Mesenchymal stem cell (in vitro differentiated cells and primary cell): ENCODE measurements around the gene MAP3K14.
A peak's percentile ranks its signal among the peaks of the same experiment; 100 is the strongest.

Source experiments
- DNase-seq: peaks from one replicate; pipeline ENCODE4 v3.0.0-alpha.2; 2013
- H2AFZ ChIP-seq: one replicate; pipeline ENCODE4 v1.6.1; 2013; ENCODE audit warnings: low read depth, mild to moderate bottlenecking, control low read depth, inconsistent platforms, low read length, moderate library complexity
- H2AK5ac ChIP-seq: 2 replicates; pipeline ENCODE4 v1.6.1; 2013; ENCODE audit warnings: low read length, moderate library complexity, mild to moderate bottlenecking, inconsistent platforms; ENCODE audit not compliant: severe bottlenecking
- H2BK120ac ChIP-seq: one replicate; pipeline ENCODE4 v1.6.1; 2013; ENCODE audit warnings: low read depth, mild to moderate bottlenecking, inconsistent platforms, low read length, moderate library complexity
- H2BK12ac ChIP-seq, 2 experiments: one replicate each; pipeline ENCODE4 v1.6.1; 2013; ENCODE audit warnings: inconsistent platforms in 2 of 2, low read length in 2 of 2, mild to moderate bottlenecking in 2 of 2, moderate library complexity in 2 of 2, control low read depth in 1 of 2
- H2BK15ac ChIP-seq: one replicate; pipeline ENCODE4 v1.6.1; 2013; ENCODE audit warnings: mild to moderate bottlenecking, low read depth, inconsistent platforms; ENCODE audit not compliant: poor library complexity, severe bottlenecking
- H2BK5ac ChIP-seq: 2 replicates; pipeline ENCODE4 v1.6.1; 2013; ENCODE audit warnings: low read depth, mild to moderate bottlenecking, low read length, control low read depth, inconsistent platforms; ENCODE audit not compliant: poor library complexity, severe bottlenecking
- H3K14ac ChIP-seq, 2 experiments: one replicate each; pipeline ENCODE4 v1.6.1; 2013; ENCODE audit warnings: inconsistent platforms in 2 of 2, low read length in 2 of 2, control low read depth in 1 of 2, mild to moderate bottlenecking in 1 of 2, moderate library complexity in 1 of 2
- H3K18ac ChIP-seq, 2 experiments: one replicate each; pipeline ENCODE4 v1.6.1; 2013; ENCODE audit warnings: inconsistent platforms in 2 of 2, low read length in 2 of 2, control low read depth in 1 of 2, low read depth in 1 of 2, mild to moderate bottlenecking in 1 of 2
- H3K23ac ChIP-seq, 2 experiments: one replicate each; pipeline ENCODE4 v1.6.1; 2013; ENCODE audit warnings: inconsistent platforms in 2 of 2, low read length in 2 of 2, mild to moderate bottlenecking in 2 of 2, moderate library complexity in 2 of 2, control low read depth in 1 of 2
- H3K27ac ChIP-seq: 2 replicates; pipeline ENCODE4 v1.5.1; 2013; ENCODE audit warnings: mild to moderate bottlenecking, moderate library complexity, low read length, control low read depth, inconsistent platforms; ENCODE audit not compliant: poor library complexity, severe bottlenecking
- H3K27me3 ChIP-seq, 2 experiments: 2 replicates each; pipeline versions ENCODE4 v1.6.1 to v1.7.0; 2013; ENCODE audit warnings: low read length in 2 of 2, mild to moderate bottlenecking in 2 of 2, moderate library complexity in 2 of 2, control low read depth in 1 of 2, inconsistent platforms in 1 of 2; ENCODE audit not compliant: control insufficient read depth in 1 of 2, insufficient read depth in 1 of 2
- H3K36me3 ChIP-seq, 2 experiments: 2 replicates each; pipeline versions ENCODE4 v1.6.1 to v1.7.0; 2013; ENCODE audit warnings: low read length in 2 of 2, control low read depth in 1 of 2, inconsistent platforms in 1 of 2, low read depth in 1 of 2, mild to moderate bottlenecking in 1 of 2; ENCODE audit not compliant: insufficient read depth in 2 of 2, control insufficient read depth in 1 of 2
- H3K4ac ChIP-seq, 2 experiments: one replicate each; pipeline ENCODE4 v1.6.1; 2013; ENCODE audit warnings: inconsistent platforms in 2 of 2, low read length in 2 of 2, mild to moderate bottlenecking in 2 of 2, moderate library complexity in 2 of 2, control low read depth in 1 of 2, low read depth in 1 of 2
- H3K4me1 ChIP-seq: 2 replicates; pipeline ENCODE4 v1.6.1; 2013; ENCODE audit warnings: low read depth, low read length, control low read depth; ENCODE audit not compliant: control insufficient read depth, insufficient read depth
- H3K4me2 ChIP-seq: 2 replicates; pipeline ENCODE4 v1.6.1; 2013; ENCODE audit warnings: low read length, mild to moderate bottlenecking, inconsistent platforms; ENCODE audit not compliant: poor library complexity, severe bottlenecking
- H3K4me3 ChIP-seq, 2 experiments: 2 replicates each; pipeline versions ENCODE4 v1.5.1 to v1.7.0; 2013; ENCODE audit warnings: low read length in 2 of 2, mild to moderate bottlenecking in 2 of 2, control low read depth in 1 of 2, low read depth in 1 of 2; ENCODE audit not compliant: insufficient read depth in 1 of 2
- H3K79me1 ChIP-seq: replicated peaks from 2 replicates; pipeline ENCODE4 v1.6.1; 2013; ENCODE audit warnings: mild to moderate bottlenecking, control low read depth, low read length, inconsistent platforms; ENCODE audit not compliant: poor library complexity, severe bottlenecking
- H3K9ac ChIP-seq: 2 replicates; pipeline ENCODE4 v1.7.0; 2013; ENCODE audit warnings: mild to moderate bottlenecking, low read length, moderate library complexity
- H3K9me3 ChIP-seq: 2 replicates; pipeline ENCODE4 v1.7.0; 2013; ENCODE audit warnings: mild to moderate bottlenecking, low read length; ENCODE audit not compliant: control insufficient read depth
- H4K8ac ChIP-seq: one replicate; pipeline ENCODE4 v1.6.1; 2013; ENCODE audit warnings: inconsistent platforms, mild to moderate bottlenecking, low read length, moderate library complexity
- H4K91ac ChIP-seq: one replicate; pipeline ENCODE4 v1.6.1; 2013; ENCODE audit warnings: mild to moderate bottlenecking, low read length, inconsistent platforms
- WGBS: methylation state at CpG from one replicate; pipeline ENCODE4 v1.1.7; 2013; ENCODE audit warnings: mixed read lengths; 5-methylcytosine and 5-hydroxymethylcytosine counted together

Gene MAP3K14

DNA sequence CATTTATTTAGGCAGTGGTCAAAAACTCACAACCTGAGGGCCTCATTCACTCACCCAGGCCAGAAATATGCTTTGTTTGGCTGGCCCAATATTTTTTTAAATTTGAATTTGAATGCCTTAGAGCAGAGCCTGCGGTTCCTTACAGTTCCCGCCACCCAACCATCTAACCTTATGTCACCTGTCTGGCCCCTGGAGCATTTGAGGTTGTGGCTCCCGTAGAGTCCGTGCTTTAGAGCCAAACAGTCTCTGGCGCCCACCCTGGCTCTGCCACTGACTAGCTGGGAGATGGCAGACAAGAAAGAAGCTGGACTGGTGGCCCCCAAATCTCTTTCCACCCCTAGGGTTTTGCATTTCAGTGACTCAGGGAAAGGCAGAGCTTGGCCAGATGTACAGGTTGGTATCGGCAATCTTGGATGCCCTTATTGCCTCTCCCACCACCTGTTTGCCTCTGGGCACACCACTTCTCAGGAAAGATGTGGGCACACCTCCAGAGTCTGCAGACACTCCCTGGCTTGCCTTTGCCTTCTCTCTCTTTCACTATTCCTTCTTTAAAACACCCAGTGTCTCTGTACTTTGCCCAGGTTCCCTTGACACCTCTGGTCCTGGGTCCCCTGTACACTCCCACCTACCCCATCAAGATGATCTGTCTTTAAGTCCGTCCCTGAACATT is 1.9 kb upstream of the MAP3K14 start:
- 92% methylated on average over 7 of the region's 7 CpGs for WGBS
- Histone ChIP-seq H2BK120ac (no peak overlapping the region), H3K27me3 (no peaks in the 10 kb centered on the region), H3K79me1 (no peaks in the 10 kb centered on the region), H3K4ac (no peak overlapping the region), H3K27ac (peak overlapping the region; percentile 82), H3K18ac (no peak overlapping the region), H3K4me2 (no peak overlapping the region), H2BK5ac (no peak overlapping the region), H3K9me3 (no peaks in the 10 kb centered on the region), H2BK15ac (peak overlapping the region; percentile 60), H3K14ac (no peak overlapping the region), H3K4me3 (no peak overlapping the region), H3K36me3 (no peaks in the 10 kb centered on the region), H4K91ac (no peak overlapping the region), H2AK5ac (peak overlapping the region; percentile 37), H3K9ac (no peak overlapping the region), H2BK12ac (no peak overlapping the region), H2AFZ (no peak overlapping the region), H4K8ac (peak overlapping the region; percentile 19), H3K23ac (no peak overlapping the region), H3K4me1 (peaks cover 33% of the 10 kb centered on the region)
- no peak for DNase-seq

DNA sequence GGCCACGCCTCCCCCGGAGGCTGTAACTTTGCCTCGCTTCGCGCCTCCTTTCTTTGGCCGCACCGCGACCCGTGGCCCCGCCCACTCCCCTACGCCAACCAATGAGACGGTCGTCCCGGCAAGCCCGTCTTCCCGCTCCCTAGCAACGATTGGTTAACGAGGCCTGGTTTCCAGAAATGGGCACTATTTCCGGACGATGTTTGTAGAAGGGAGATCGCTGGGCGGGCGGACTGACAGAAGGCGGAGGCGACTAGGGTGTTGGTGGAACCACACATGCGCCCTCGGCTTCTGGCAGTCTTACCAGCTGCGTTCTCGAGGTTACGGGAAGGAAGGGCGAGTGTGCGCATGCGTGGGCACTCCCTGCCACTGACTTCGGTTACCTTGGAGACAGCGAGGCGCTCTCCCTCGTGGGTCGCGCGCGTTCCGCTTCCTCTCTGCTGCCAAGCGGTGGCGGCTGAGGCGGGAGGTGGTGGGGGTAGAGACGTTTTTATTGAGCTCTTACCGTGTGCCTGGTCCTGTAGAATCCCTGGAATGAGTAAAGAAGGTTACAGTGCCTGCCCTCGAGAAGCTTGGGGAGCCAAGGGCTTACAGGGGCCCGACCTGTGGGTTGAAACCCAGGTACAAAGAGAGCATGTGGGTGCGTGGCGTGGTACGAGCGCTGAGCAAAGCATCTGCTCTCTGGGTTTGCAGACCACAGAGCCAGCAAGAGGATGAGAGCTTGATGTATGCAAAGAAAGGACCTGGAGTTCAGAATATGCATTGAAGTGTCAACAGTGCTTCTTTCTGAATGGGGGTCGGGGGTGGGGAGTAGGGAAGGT is 500 bp upstream of the MAP3K14 start:
- H3K9ac ChIP-seq: peak overlapping the region; percentile 89
- H2AFZ ChIP-seq: peak overlapping the region; percentile 84
- peak overlapping the region; percentile 88 for H4K8ac ChIP-seq
- no peak overlapping the region for H2AK5ac ChIP-seq
- WGBS: 3% methylated on average over 48 of the region's 54 CpGs
- H3K79me1 ChIP-seq: no peaks in the 10 kb centered on the region
- H3K14ac ChIP-seq: peak overlapping the region in 1 of 2 experiments; percentile 86
- H3K36me3 ChIP-seq: no peaks in the 10 kb centered on the region
- peak; percentile 100 for DNase-seq
- peak overlapping the region; percentile 48 to 79 for H3K4me3 ChIP-seq
- H2BK12ac ChIP-seq: peak overlapping the region; percentile 37 to 84
- H3K4ac ChIP-seq: peak overlapping the region; percentile 71 to 84
- H2BK5ac ChIP-seq: peak overlapping the region; percentile 15
- peak overlapping the region; percentile 98 for H2BK15ac ChIP-seq
- H3K18ac ChIP-seq: peak overlapping the region; percentile 61 to 75
- no peak overlapping the region for H3K23ac ChIP-seq
- peak overlapping the region; percentile 81 for H4K91ac ChIP-seq
- H3K27ac ChIP-seq: peak overlapping the region; percentile 95
- no peaks in the 10 kb centered on the region for H3K27me3 ChIP-seq
- H2BK120ac ChIP-seq: no peak overlapping the region
- H3K9me3 ChIP-seq: no peaks in the 10 kb centered on the region
- peaks cover 41% of the 10 kb centered on the region for H3K4me1 ChIP-seq
- peak overlapping the region; percentile 94 for H3K4me2 ChIP-seq

DNA sequence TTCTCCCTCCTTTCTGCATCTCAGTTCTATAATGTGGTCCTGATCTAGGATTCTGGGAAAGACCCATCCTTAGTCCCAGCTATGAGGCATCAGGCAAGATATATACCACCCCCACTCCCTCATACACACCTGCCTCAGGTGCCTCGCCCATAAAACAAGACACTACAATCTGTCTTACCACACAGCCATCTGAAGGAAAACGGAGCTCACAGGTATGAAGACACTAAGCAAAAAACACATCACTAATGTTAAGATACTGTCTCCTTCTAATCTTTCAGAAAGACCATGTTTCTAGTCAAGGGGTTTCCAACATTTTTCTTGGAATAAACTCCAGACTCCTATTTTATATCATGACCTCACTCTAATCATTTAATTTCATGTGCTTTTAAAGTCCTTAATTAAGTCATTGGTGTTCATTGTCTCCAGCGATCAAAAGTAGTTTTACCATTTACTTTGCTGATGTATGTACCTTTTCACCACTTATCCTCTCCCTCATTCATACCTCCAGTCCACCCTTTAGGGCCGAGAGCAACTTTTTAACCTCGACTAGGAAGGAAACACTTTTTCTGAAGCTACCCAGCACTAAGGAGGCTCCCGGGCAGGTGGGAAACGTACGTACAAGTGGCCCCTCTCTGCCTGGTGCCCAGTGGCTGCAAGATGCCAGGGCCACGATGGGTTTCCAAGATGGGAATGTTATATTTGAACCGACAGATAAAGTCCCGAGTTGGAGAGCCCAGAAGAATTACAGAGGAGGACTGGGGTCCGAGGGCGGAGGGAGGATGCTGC is 979 bp downstream of the MAP3K14 start:
- Histone ChIP-seq H3K9me3 (no peaks in the 10 kb centered on the region), H3K9ac (peak overlapping the region; percentile 91)
- 24% methylated on average over 13 of the region's 13 CpGs for WGBS

More for the DNA sequence above, 979 bp downstream of the MAP3K14 start:
- H3K4me3 ChIP-seq: peak overlapping the region; percentile 88 to 91
- no peak overlapping the region for H3K14ac ChIP-seq
- no peaks in the 10 kb centered on the region for H3K27me3 ChIP-seq
- H3K27ac ChIP-seq: peak overlapping the region; percentile 94
- H4K91ac ChIP-seq: no peak overlapping the region
- DNase-seq: no peak
- H2BK15ac ChIP-seq: no peak overlapping the region
- peak overlapping the region; percentile 54 to 79 for H3K4ac ChIP-seq
- peak overlapping the region in 1 of 2 experiments; percentile 16 for H3K23ac ChIP-seq
- peak overlapping the region; percentile 45 to 94 for H3K18ac ChIP-seq
- peak overlapping the region; percentile 50 for H2BK120ac ChIP-seq
- H2BK5ac ChIP-seq: peak overlapping the region; percentile 91
- H3K4me2 ChIP-seq: peak overlapping the region; percentile 83
- H3K4me1 ChIP-seq: peaks cover 40% of the 10 kb centered on the region
- peaks cover 0 to 5% of the 10 kb centered on the region in 2 experiments for H3K36me3 ChIP-seq
- peak overlapping the region; percentile 17 for H2AK5ac ChIP-seq
- H4K8ac ChIP-seq: peak overlapping the region; percentile 29
- peak overlapping the region in 1 of 2 experiments; percentile 75 for H2BK12ac ChIP-seq
- H3K79me1 ChIP-seq: no peaks in the 10 kb centered on the region
- H2AFZ ChIP-seq: peak overlapping the region; percentile 8
